GM12891 (cell line): ENCODE results near the gene GSN.

ENCODE experiments used
- DNase-seq: peaks from one replicate; pipeline ENCODE4 v3.0.0; 2011; ENCODE audit warnings: low spot score; ENCODE audit not compliant: insufficient read length
- FAIRE-seq: peaks from 2 replicates; lab custom pipeline; 2011; peaks lifted over from hg19 to GRCh38; lab: Jason Lieb, UNC
- PAX5 ChIP-seq: IDR thresholded peaks from 2 replicates; pipeline ENCODE4 v1.6.1; 2011; ENCODE audit warnings: low read length, moderate library complexity, mild to moderate bottlenecking; ENCODE audit not compliant: insufficient read depth, severe bottlenecking
- POLR2A ChIP-seq: IDR thresholded peaks from 2 replicates; pipeline ENCODE4 v1.6.1; 2011; ENCODE audit warnings: low read depth, low read length, control low read depth
- POLR2AphosphoS5 ChIP-seq: IDR thresholded peaks from 2 replicates; pipeline ENCODE4 v1.6.1; 2011; ENCODE audit warnings: low read depth, low read length, control low read depth
- POU2F2 ChIP-seq: IDR thresholded peaks from 2 replicates; pipeline ENCODE4 v1.6.1; 2011; ENCODE audit warnings: low read depth, mild to moderate bottlenecking, control low read depth, low read length, moderate library complexity
- SPI1 ChIP-seq: IDR thresholded peaks from 2 replicates; pipeline ENCODE4 v1.6.1; 2011; ENCODE audit warnings: low read depth, low read length, control low read depth
- TAF1 ChIP-seq: IDR thresholded peaks from 2 replicates; pipeline ENCODE4 v1.6.1; 2011; ENCODE audit warnings: low read depth, low read length, control low read depth

GSN gene

GRCh38 chr9:121321016-121321503, 53.1 kb downstream of the GSN start:
- DNase-seq: no peak
- TF ChIP-seq POU2F2 (no peak), POLR2AphosphoS5 (no peak), SPI1 (no peak), POLR2A (no peak), TAF1 (no peak), PAX5 (no peak)
- peak; percentile 69 for FAIRE-seq

DNA sequence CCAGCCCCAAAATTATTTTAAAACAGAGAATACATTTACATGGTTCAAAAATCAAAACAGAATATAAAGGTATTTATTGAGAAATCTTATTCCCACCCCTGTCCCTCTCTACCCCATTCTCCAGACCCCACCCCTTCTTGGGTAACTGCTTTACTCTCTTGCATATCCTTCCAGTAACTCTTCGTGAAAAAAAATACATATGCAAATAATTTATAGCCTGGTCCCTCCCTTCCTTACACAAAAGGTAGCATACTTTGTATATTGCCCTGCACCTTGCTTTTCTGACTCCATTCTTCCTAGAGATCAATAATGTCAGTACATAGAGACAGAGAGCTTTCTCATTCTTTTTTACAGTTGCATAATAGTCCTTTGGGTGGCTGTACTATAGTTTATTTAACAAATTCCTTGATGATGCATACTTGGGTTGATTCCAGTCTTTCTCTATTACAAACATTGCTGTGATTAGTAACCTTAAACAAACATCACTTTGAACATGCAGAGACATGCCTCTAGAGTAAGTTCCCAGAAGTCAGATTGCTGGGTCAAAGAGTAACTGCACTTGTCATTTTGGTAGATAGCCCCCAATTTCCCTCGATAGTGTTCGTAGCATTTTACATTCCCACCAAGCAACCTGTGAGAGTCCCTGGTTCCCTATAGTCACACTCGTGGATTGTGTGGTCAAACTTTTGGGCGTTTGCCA, 54.2 kb downstream of the GSN start:
- no peak for FAIRE-seq
- no peak for DNase-seq
- TF ChIP-seq POU2F2: no peak
- no peak for TF ChIP-seq TAF1
- TF ChIP-seq POLR2A: no peak
- TF ChIP-seq PAX5: no peak
- no peak for TF ChIP-seq POLR2AphosphoS5
- TF ChIP-seq SPI1: no peak

GRCh38 chr9:121322737-121323448, 54.9 kb downstream of the GSN start:
- FAIRE-seq: no peak
- no peak for DNase-seq
- TF ChIP-seq TAF1: no peak
- no peak for TF ChIP-seq SPI1
- TF ChIP-seq POLR2A: no peak

DNA sequence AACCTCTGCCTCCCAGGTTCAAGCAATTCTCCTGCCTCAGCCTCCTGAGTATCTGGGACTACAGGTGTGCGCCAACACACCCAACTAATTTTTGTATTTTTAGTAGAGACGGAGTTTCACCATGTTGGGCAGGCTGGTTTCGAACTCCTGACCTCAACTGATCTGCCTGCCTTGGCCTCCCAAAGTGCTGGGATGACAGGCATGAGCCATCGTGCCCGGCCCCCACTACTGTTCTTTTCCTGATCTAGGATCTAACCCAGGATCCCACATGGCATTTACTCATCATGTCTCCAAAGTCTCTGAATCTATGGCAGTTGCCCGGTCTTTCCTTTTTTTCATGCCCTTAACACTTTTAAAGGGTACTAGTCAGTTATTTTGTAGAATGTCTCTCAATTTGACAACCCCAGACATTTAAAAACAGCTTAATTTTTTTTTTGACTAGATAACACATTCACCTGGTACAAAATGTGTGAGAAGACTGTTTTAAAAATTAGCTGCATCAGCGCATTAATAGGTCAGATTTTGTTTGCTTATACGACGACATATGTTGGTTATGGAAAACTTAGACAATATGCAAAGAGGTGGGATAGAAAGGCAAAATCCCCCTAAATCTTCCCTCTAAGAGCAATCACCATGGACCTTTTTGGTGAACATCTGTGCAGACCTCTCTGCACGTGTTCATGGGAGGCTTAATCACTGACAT, 55.6 kb downstream of the GSN start:
- DNase-seq (no peak), FAIRE-seq (no peak)
- TF ChIP-seq TAF1: no peak
- TF ChIP-seq SPI1: no peak
- no peak for TF ChIP-seq POLR2A
- no peak for TF ChIP-seq POU2F2
- TF ChIP-seq PAX5: no peak
- TF ChIP-seq POLR2AphosphoS5: no peak

DNA sequence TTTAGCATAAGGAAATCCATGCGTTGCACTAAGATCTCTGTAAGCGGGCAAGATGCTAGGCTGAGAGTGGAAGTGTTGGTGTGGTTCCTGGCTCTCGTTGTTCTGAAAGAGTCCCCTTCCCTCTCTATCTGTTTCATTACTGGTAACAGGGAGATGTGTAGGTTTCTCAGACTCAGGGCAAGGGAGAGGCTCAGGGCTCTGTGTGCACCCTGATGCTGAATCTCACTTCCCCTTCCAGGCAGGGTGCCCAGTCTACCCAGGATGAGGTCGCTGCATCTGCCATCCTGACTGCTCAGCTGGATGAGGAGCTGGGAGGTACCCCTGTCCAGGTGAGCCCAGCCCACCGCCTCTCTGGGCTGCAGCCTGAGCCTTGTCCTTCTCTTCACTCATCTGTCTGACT, 56.4 kb downstream of the GSN start:
- DNase-seq (no peak), FAIRE-seq (no peak)
- TF ChIP-seq SPI1 (peak; percentile 78), POU2F2 (no peak)

- TF ChIP-seq POLR2A: no peak
- TF ChIP-seq TAF1: no peak
- no peak for TF ChIP-seq POU2F2
- no peak for TF ChIP-seq POLR2AphosphoS5
- no peak for TF ChIP-seq SPI1
- TF ChIP-seq PAX5: no peak
- no peak for FAIRE-seq
- no peak for DNase-seq
Measured at GRCh38 chr9:121324755-121325154, 56.8 kb downstream of the GSN start.

DNA sequence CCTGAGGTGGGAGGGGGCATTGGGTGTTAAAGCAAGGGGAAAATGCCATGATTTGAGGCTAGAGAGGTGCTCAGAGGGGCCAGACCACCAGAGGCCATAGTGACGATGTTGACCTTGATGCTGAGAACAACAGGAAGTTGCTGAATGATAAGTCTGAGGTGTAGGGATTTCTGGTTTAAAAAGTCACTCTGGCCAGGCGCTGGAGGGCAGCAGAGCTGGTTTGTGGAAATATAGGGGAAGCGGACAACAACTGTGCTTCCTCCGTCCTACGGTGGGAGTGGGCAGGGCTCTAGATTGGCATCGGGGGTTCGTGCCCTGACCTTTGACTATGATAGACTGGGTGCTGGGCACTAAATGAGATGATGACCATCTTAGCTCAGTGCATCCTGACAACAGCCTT, 57.4 kb downstream of the GSN start:
- DNase-seq (no peak), FAIRE-seq (no peak)
- TF ChIP-seq POLR2AphosphoS5 (no peak), POU2F2 (no peak), POLR2A (no peak), PAX5 (no peak), SPI1 (no peak), TAF1 (no peak)

GRCh38 chr9:121326130-121326838, 58.3 kb downstream of the GSN start:
- FAIRE-seq (no peak), DNase-seq (no peak)
- TF ChIP-seq POU2F2 (no peak), POLR2A (no peak), PAX5 (no peak), TAF1 (no peak), POLR2AphosphoS5 (no peak), SPI1 (no peak)
